Activated CD8-positive, alpha-beta memory T cell treated with anti-CD3 and anti-CD28 coated beads, Interleukin-2, amount 50 U/mL, for 24 hours (primary cell): ENCODE results near the gene HK3.

Source experiments
- DNase-seq: peaks from one replicate; pipeline ENCODE4 v3.0.0-alpha.2; 2020; ENCODE audit errors: extremely low read depth

HK3 gene

GRCh38 chr5:176849611-176850227 lies 49.4 kb downstream of the HK3 start:
- DNase-seq = no peak

DNA sequence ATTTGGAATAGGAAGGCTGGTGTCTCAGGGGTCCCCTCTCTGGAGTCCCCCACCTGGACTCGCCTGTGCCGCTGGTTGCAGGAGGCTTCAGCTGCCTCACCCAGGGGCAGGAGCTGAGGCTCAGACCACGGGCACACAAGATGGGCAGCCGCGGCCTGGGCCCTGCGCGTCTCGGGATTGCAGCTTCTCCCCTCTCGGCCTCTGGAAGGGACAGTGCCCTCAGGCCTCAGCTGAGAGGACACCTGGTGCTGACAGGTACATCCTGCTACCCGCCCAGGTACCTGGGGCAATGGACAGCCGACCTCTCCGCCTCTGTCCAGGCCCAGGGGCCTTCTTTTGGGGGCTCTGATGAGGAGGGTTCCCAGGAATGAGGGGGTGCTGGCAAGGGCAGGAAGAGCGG lies 50.5 kb downstream of the HK3 start:
- no peak for DNase-seq

DNA sequence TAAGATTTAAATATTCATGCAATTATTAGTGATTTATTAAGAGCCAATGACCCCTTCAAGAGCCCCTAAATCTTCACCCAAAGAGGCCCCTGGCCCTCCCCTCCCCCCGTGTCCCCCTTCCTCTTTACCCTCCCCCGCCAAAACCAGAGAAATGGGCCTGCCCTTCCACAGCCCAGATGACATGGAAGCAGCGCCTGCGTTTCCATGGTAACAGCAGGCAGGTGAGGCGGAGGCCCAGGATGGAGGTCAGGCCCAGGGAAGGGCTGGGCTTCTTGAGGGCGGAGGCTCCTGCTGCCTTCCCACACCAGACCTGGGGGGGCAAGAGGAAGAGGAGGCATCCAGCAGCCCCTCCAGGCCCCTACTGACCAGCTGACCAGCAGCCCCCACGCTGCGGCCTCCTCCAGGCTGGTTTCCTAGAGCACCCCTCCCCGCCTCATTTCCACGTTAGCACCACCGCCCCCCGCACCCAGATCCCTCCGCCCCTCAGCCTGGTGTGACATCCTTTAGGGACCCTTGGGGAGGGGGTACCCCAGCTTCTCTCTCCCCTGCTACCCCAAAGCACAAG lies 51.3 kb downstream of the HK3 start:
- no peak for DNase-seq

- no peak for DNase-seq
These were observed 52.0 kb downstream of the HK3 start for GRCh38 chr5:176847148-176847547.

GRCh38 chr5:176846335-176847140 lies 52.6 kb downstream of the HK3 start:
- no peak for DNase-seq

GRCh38 chr5:176845392-176845713 lies 53.8 kb downstream of the HK3 start:
- no peak for DNase-seq

GRCh38 chr5:176844706-176845391 lies 54.3 kb downstream of the HK3 start:
- DNase-seq = no peak

GRCh38 chr5:176844281-176844680 lies 54.9 kb downstream of the HK3 start:
- no peak for DNase-seq

DNA sequence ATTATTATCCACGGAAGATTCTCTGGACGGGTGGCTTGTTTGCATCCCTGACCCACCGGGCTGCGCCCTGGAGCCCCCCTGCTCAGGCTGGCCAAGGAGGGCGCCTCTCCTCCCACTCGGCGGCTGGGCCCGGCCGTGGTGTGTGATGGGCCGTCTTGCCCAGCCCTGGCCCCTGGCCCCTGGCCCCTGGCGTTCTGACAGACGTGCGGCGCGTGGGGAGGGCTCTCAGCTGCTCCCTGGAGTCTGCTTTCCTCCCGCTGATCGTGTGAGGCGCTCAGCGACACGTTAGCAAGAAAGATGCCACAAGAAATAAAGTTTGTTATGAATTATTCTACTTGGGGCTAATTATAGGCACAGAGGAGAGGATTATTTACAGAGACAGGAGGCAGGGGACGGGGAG lies 55.5 kb downstream of the HK3 start:
- no peak for DNase-seq

DNA sequence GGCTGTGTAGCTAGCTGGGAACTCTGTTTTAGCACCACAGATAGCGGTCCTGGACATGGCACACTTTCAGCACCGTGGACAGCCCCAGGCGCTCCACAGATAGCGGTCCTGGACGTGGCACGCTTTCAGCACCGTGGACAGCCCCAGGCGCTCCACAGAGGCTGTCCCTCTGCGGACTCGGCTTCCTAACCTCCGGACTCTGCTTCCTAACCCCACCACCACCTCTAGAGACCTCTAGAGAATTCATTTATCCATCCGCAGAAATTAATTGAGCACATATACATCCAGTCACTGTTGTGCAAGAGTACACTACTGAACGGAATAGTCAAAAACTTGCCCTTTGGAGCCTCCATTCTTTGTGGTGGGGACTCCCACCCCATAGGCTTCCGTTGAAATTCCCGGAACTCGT lies 61.4 kb downstream of the HK3 start:
- DNase-seq = peak; percentile 41

- DNase-seq = no peak
These were observed 62.1 kb downstream of the HK3 start for GRCh38 chr5:176836811-176837706.

DNA sequence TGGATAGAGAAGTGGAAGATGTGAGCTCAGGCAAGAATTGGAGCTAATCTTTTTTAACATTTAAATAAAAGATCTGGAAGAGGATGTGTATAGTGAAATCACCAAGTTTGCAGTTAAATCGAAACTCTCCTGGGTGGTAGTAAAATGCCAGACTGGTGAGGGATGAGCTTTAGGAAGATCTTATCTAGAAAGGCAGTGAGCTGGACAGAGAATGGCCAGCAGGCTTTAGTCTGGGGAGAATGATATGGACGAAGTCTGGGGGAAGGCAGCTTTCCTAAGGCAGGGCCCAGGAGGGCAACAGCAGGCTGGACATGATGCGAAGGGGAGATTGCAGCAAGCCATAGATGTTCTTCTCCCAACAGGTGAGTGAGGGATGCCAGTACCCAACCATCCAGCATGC lies 63.2 kb downstream of the HK3 start:
- DNase-seq = no peak

DNA sequence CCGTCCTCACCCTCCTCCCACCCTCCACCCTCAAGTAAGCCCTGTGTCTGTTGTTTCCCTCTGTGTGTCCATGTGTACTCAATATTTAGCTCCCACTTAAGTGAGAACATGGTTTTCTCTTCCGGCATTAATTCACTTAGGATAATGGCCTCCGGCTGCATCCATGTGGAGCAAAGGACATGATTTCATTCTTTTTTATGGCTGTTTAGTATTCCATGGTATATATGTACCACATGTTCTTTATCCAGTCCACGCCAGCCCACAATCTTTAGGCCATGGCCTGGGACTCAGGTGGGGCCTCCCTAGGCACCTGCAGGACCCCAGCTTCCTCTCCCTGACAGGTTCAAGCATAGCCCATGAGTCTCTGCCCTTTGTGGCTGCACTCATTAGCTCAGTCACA lies 65.9 kb downstream of the HK3 start:
- no peak for DNase-seq

DNA sequence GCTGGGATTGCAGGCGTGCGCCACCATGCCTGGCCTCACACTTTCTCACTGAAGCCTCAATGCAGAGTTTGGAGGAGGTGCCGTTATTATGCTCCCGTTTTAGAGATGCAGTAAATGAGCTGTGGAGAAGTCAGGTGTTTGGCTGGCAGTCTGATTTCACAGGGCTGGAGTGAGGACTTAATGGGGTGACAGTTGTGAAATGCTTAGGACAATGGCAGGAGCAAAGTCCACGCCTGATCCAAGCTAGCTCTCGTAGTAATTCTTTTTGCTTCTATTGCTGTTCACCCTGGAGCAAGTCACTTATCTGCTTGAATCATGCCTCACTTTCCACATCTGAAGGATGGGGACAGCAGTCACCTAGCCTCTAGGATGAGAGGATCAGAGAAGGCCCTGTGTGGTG lies 67.0 kb downstream of the HK3 start:
- DNase-seq = no peak

DNA sequence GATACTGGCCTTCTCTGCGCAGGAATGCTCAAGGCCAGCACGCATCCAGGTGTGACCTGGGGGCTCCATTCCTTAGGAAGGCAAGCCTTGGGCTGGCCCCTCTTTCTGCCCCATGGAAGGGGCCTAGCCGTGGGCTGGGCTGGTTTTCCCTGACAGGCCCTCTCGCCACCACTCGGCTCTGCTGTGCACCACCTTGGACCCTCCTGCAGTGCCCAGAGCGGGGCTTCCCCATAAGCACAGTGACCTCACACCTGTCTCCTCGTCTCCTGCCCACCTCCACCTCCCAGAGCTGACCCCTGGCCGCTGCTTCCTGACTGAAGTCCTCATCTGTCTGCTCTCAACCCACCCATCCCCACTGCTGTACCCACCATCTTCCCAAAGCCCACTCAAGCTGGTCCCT lies 67.7 kb downstream of the HK3 start:
- DNase-seq = no peak

- no peak for DNase-seq
These were observed 68.1 kb downstream of the HK3 start for GRCh38 chr5:176830995-176831423.
